Measurements from ENCODE around the gene INO80.
A peak's percentile ranks its signal among the peaks of the same experiment; 100 is the strongest.

Gene INO80

DNA sequence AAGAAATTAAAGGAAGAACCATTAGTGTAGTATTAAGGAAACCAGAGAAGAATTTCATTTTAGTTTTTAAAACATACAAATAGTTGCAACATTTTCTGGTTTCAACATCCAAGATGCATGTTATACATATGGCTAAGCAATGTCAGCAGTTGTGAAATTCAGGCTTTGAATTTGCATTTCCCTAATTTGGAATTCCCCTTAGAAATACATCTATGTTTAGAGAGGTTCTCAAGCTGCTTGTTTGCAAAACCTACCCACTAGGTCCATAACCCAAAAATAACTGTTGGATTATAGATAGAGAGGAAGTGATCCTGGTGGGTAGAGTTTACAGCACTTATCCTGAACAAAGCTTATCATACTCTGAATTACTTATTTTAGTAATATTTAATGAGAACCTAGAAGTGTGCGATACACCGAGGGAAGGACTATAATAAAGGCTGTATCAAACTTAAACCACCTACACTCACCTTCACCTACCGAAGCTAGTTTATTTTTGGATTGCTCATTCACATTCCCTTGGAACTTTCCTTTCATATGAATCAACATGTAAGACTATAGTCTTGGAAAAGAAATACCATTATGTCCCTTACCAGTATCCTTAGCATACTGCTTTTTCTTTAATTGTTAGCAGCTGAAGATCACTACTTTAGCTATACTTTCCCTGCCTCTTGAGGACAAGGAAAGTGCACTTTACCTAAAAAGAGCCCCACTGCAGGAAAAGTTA is 102.2 kb downstream of the INO80 start:
- peaks cover 33% of the 10 kb centered on the region for H3K36me3 Mint-ChIP-seq (ENCODE audit: low read depth)
- DNase-seq, result no peak
- H3K4me1 Mint-ChIP-seq, result no peaks in the 10 kb centered on the region
- H3K27me3 Mint-ChIP-seq (ENCODE audit: low read depth, poor library complexity), result no peaks in the 10 kb centered on the region
- TF ChIP-seq, protein P1, sequence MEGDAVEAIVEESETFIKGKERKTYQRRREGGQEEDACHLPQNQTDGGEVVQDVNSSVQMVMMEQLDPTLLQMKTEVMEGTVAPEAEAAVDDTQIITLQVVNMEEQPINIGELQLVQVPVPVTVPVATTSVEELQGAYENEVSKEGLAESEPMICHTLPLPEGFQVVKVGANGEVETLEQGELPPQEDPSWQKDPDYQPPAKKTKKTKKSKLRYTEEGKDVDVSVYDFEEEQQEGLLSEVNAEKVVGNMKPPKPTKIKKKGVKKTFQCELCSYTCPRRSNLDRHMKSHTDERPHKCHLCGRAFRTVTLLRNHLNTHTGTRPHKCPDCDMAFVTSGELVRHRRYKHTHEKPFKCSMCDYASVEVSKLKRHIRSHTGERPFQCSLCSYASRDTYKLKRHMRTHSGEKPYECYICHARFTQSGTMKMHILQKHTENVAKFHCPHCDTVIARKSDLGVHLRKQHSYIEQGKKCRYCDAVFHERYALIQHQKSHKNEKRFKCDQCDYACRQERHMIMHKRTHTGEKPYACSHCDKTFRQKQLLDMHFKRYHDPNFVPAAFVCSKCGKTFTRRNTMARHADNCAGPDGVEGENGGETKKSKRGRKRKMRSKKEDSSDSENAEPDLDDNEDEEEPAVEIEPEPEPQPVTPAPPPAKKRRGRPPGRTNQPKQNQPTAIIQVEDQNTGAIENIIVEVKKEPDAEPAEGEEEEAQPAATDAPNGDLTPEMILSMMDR (IDR thresholded peaks at IDR 0.05), result no peak
- no peaks in the 10 kb centered on the region for H3K9me3 Mint-ChIP-seq
- H3K27ac Mint-ChIP-seq, result no peak overlapping the region
- H3K4me3 Mint-ChIP-seq, result no peak overlapping the region

DNA sequence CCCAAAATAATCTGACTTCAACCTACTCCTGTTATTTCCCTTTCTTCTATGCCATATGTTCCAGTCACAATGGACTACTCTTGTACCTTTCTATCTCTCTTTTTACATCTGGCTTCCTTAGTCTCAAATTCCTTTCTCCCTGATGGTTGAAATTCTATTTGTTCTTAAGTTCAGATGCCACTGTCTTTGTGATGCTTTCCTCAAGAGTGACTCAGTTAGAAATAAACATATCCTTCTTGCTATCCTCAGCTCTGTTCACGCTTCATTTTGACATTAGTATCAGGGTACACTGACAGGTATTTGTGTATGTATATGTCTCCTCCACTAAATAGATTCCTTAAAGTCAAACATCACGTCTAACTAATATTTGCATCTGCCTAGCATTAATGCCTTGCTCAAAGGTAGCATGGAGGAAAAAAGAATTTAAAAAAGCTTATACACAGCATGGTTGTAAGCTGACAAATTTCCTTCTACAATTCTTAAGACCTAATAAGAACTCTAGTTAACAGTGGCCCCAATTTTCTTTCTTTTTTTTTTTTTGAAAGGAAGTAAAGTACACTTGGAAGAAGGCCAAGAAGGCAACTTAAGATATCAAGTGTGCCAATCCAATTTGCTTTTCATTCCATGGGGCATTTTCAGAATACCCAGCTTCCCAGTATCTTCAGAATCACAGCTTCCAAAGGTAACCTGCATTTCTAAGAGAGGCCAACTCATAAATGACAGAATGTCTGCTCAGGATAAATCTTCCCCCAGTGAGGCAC is 104.8 kb downstream of the INO80 start:
- H3K27ac Mint-ChIP-seq, result no peak overlapping the region
- no peaks in the 10 kb centered on the region for H3K4me1 Mint-ChIP-seq
- H3K4me3 Mint-ChIP-seq, result no peak overlapping the region
- H3K36me3 Mint-ChIP-seq (ENCODE audit: low read depth), result peaks cover 27% of the 10 kb centered on the region
- TF ChIP-seq, protein P1 (IDR thresholded peaks at IDR 0.05), result no peak
- no peaks in the 10 kb centered on the region for H3K9me3 Mint-ChIP-seq
- no peaks in the 10 kb centered on the region for H3K27me3 Mint-ChIP-seq (ENCODE audit: low read depth, poor library complexity)
- no peak for DNase-seq

DNA sequence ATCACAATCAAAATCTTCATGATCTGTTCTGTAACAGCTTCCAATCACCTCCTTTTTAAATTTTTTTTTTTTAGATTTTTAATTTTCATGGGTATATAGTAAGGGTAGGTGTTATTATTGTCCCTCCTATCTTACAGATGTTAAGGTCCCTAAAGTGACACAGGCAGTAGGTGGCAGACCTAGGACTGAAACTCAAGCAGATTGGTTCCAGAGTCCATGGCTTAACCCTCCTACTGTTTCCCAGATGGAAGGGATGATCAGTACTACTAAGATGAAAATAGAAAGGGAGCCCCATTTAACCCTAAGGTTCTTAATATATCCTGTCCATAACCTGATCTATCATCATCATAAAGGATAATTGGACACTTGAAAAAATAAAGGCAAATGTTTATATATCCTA is 105.7 kb downstream of the INO80 start:
- no peaks in the 10 kb centered on the region for H3K4me1 Mint-ChIP-seq
- no peaks in the 10 kb centered on the region for H3K9me3 Mint-ChIP-seq
- DNase-seq, result no peak
- no peak overlapping the region for H3K4me3 Mint-ChIP-seq
- TF ChIP-seq, protein P1 (IDR thresholded peaks at IDR 0.05), result no peak
- H3K27ac Mint-ChIP-seq, result no peak overlapping the region
- no peaks in the 10 kb centered on the region for H3K27me3 Mint-ChIP-seq (ENCODE audit: low read depth, poor library complexity)
- H3K36me3 Mint-ChIP-seq (ENCODE audit: low read depth), result peaks cover 23% of the 10 kb centered on the region

DNA sequence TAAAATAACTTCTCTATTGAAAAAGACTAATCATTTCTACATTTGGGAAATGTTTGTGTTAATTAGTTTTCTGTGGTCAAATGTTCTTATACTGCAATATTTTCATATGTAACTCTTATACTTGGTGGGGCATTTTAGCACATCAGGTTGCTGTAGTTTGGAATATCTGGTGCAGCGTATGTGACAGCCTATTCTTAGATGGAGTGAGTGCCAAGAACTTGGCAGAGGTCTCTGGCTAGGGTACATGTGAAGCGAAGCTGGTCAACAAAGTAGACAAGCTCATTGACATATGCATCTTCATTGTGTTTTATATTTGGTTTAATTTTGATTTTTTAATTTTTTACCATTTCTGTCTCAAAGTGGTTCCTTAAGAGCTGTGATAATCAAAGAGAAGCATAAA is 109.6 kb downstream of the INO80 start:
- Mint-ChIP-seq H3K36me3 (ENCODE audit: low read depth) (peaks cover 12% of the 10 kb centered on the region), H3K9me3 (no peaks in the 10 kb centered on the region), H3K27me3 (ENCODE audit: low read depth, poor library complexity) (no peaks in the 10 kb centered on the region), H3K27ac (no peak overlapping the region), H3K4me1 (peaks cover 2% of the 10 kb centered on the region), H3K4me3 (no peak overlapping the region)
- TF ChIP-seq, protein P1 (IDR thresholded peaks at IDR 0.05), result no peak
- DNase-seq, result no peak

DNA sequence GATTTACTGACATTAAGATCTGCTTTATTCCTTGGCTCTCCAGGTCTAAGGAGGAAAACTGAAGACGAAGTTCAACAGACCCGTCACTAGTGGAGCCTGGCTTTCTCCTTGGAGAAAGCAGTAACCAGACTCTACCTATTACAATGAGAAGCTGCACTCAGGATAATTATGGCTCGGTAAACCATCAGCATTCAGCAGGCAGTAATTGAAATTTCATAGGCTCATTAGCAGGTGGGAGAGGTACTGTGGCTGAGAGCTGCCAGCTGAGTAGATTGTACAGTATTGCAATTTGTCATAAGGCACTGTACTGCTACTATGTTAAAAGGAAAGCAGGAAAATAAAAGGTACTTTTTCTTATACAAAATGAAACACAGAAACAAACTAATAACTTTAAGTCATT is 111.6 kb downstream of the INO80 start:
- Mint-ChIP-seq H3K4me3 (no peak overlapping the region), H3K9me3 (no peaks in the 10 kb centered on the region), H3K27me3 (ENCODE audit: low read depth, poor library complexity) (no peaks in the 10 kb centered on the region), H3K4me1 (peaks cover 8% of the 10 kb centered on the region), H3K36me3 (ENCODE audit: low read depth) (peaks cover 22% of the 10 kb centered on the region), H3K27ac (peak overlapping the region; percentile 75)
- TF ChIP-seq, protein P1 (IDR thresholded peaks at IDR 0.05), result no peak
- no peak for DNase-seq
